GM12878 (cell line): Measurements from ENCODE around the gene CCL14. TPM values are rescaled to one million over a fixed set of nuclear protein-coding genes. Genes with fewer than 3 reads are reported as not detected.
A peak's percentile ranks its signal among the peaks of the same experiment; 100 is the strongest.

ENCODE experiments used
- ATF7 ChIP-seq: fragments of 450-650 bp; IDR thresholded peaks from 2 replicates; pipeline ENCODE4 v1.6.1; 2016; ENCODE audit warnings: low read depth, mild to moderate bottlenecking
- BACH1 ChIP-seq: fragments of 450-650 bp; IDR thresholded peaks from 2 replicates; pipeline ENCODE4 v1.6.1; 2017; ENCODE audit warnings: mild to moderate bottlenecking, borderline replicate concordance
- BRCA1 ChIP-seq: IDR thresholded peaks from 2 replicates; pipeline ENCODE4 v1.6.1; 2011; ENCODE audit warnings: low read depth, low read length, improper control_type of control experiment
- DPF2 ChIP-seq: fragments of 450-650 bp; IDR thresholded peaks from 2 replicates; pipeline ENCODE4 v1.6.1; 2017; ENCODE audit warnings: mild to moderate bottlenecking
- EP300 ChIP-seq, 2 experiments: fragments of 150-350 bp in 1 of 2; IDR thresholded peaks; 2 replicates each; pipeline ENCODE4 v1.6.1; 2011 to 2012; ENCODE audit warnings: low read depth in 2 of 2, low read length in 2 of 2, borderline replicate concordance in 1 of 2, improper control_type of control experiment in 1 of 2, inconsistent platforms in 1 of 2; ENCODE audit not compliant: control insufficient read depth in 1 of 2
- IKZF2 ChIP-seq, 2 experiments: fragments of 450-650 bp; IDR thresholded peaks; 2 replicates each; pipeline ENCODE4 v1.6.1; 2017; ENCODE audit warnings: mild to moderate bottlenecking in 2 of 2, moderate library complexity in 2 of 2
- KDM1A ChIP-seq: fragments of 200-600 bp; sonication (generic); IDR thresholded peaks from 2 replicates; pipeline ENCODE4 v1.6.1; 2016; ENCODE audit warnings: borderline replicate concordance
- MEF2B ChIP-seq: fragments of 450-650 bp; IDR thresholded peaks from 2 replicates; pipeline ENCODE4 v1.6.1; 2018; ENCODE audit warnings: mild to moderate bottlenecking, moderate library complexity; ENCODE audit not compliant: partially characterized antibody, poor library complexity, severe bottlenecking
- MTA2 ChIP-seq: fragments of 450-650 bp; IDR thresholded peaks from 2 replicates; pipeline ENCODE4 v1.6.1; 2016; ENCODE audit warnings: low read depth, mild to moderate bottlenecking, moderate library complexity
- MTA3 ChIP-seq: IDR thresholded peaks from 2 replicates; pipeline ENCODE4 v1.6.1; 2012; ENCODE audit warnings: low read length, inconsistent platforms, borderline replicate concordance
- POLR2A ChIP-seq: IDR thresholded peaks from 2 replicates; pipeline ENCODE4 v1.6.1; 2011; ENCODE audit warnings: low read depth, mild to moderate bottlenecking, low read length
- POLR2AphosphoS2 ChIP-seq: IDR thresholded peaks from 2 replicates; pipeline ENCODE4 v1.6.1; 2011; ENCODE audit warnings: low read depth, mild to moderate bottlenecking, low read length, improper control_type of control experiment, moderate library complexity
- POLR2AphosphoS5 ChIP-seq: IDR thresholded peaks from 2 replicates; pipeline ENCODE4 v1.6.1; 2011; ENCODE audit warnings: mild to moderate bottlenecking, low read length, inconsistent platforms
- RAD21 ChIP-seq: IDR thresholded peaks from 2 replicates; pipeline ENCODE4 v1.6.1; 2011; ENCODE audit warnings: mild to moderate bottlenecking, low read depth, low read length, moderate library complexity; ENCODE audit not compliant: insufficient read depth
- RFX5 ChIP-seq: IDR thresholded peaks from 2 replicates; pipeline ENCODE4 v1.6.1; 2011; ENCODE audit warnings: low read depth, low read length, improper control_type of control experiment
- SMC3 ChIP-seq: IDR thresholded peaks from 2 replicates; pipeline ENCODE4 v1.6.1; 2011; ENCODE audit warnings: low read length, improper control_type of control experiment, borderline replicate concordance
- SPI1 ChIP-seq: IDR thresholded peaks from 2 replicates; pipeline ENCODE4 v1.6.1; 2011; ENCODE audit warnings: low read depth, mild to moderate bottlenecking, low read length, moderate library complexity, borderline replicate concordance; ENCODE audit not compliant: insufficient read depth
- SUZ12 ChIP-seq: fragments of 200-600 bp; sonication (generic); IDR thresholded peaks from one replicate; pipeline ENCODE4 v1.6.1; 2018; ENCODE audit warnings: antibody characterized with exemption, mild to moderate bottlenecking; ENCODE audit not compliant: unreplicated experiment
- YY1 ChIP-seq: IDR thresholded peaks from 2 replicates; pipeline ENCODE4 v1.6.1; 2011; ENCODE audit warnings: low read depth, mild to moderate bottlenecking, low read length
- polyA plus RNA-seq, 11 experiments: library from polyadenylated mRNA; depleted of rRNA in 4 of 11; unstranded in 6 of 11; stranded (reverse) in 5 of 11; fragments of >200 nt; fragmentation: Nextera tagmentation in 4 of 11; fragmentation: Illumina TruSeq in 1 of 11; extraction: Ambion mirVana in 4 of 11; extraction: Trizol in 1 of 11; gene quantifications; 1 replicate in 1 of 11; 2 replicates in 10 of 11; pipeline versions ENCODE4 v1.2.1 to v1.2.3, GENCODE V29; 2011 to 2016; ENCODE audit warnings: inconsistent platforms in 2 of 11, missing spikeins in 2 of 11, low read depth in 1 of 11
- total RNA-seq, 4 experiments: library from RNA; depleted of rRNA in 3 of 4; stranded (reverse); fragments of >200 nt in 3 of 4; fragmentation: Illumina TruSeq in 1 of 4; extraction: Trizol in 1 of 4; gene quantifications; 2 replicates each; pipeline versions ENCODE4 v1.2.1 to v1.2.3, GENCODE V29; 2013 to 2021
- TF ChIP-seq, protein P1 (sequence below): IDR thresholded peaks from 2 replicates; pipeline ENCODE4 v1.6.1; 2012; ENCODE audit warnings: mild to moderate bottlenecking, low read depth, low read length
- TF ChIP-seq, protein P2 (sequence below): fragments of 450-650 bp; IDR thresholded peaks from 2 replicates; pipeline ENCODE4 v1.6.1; 2017; ENCODE audit warnings: mild to moderate bottlenecking
- TF ChIP-seq, protein P3 (sequence below): IDR thresholded peaks from 2 replicates; pipeline ENCODE4 v1.6.1; 2011; ENCODE audit warnings: low read depth, low read length, improper control_type of control experiment, borderline replicate concordance
- TF ChIP-seq, protein P4 (sequence below): fragments of 450-650 bp; formaldehyde crosslinking; IDR thresholded peaks from 2 replicates; pipeline ENCODE4 v1.4.0; 2022; ENCODE audit warnings: mild to moderate bottlenecking, moderate library complexity

CCL14 gene
- total and polyA plus RNA-seq, 10 of the 15 experiments (the other 5 are each of a cell fraction or from before 2014, with no cell fraction given) = not detected

DNA sequence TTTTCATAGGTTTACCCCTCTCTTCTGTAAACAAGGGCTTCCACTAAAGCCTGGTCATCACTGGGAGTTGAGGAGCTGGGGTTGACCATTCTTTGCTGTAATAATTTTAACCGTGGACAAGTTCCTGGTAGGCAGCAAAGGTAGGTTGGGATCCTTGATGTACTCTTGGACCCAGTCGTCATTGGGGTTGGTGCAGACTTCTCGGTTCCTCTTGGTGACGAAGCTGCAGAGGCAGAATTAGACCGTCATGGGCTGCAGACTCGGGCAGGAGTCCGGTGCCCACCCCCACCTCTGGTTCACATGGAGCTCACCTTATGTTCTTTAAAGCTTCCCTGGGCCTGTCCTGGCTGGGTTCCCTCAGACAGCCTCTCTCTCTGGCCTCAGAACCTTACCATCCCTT is 9.0 kb downstream of the CCL14 start (continued):
- TF ChIP-seq, protein P1, sequence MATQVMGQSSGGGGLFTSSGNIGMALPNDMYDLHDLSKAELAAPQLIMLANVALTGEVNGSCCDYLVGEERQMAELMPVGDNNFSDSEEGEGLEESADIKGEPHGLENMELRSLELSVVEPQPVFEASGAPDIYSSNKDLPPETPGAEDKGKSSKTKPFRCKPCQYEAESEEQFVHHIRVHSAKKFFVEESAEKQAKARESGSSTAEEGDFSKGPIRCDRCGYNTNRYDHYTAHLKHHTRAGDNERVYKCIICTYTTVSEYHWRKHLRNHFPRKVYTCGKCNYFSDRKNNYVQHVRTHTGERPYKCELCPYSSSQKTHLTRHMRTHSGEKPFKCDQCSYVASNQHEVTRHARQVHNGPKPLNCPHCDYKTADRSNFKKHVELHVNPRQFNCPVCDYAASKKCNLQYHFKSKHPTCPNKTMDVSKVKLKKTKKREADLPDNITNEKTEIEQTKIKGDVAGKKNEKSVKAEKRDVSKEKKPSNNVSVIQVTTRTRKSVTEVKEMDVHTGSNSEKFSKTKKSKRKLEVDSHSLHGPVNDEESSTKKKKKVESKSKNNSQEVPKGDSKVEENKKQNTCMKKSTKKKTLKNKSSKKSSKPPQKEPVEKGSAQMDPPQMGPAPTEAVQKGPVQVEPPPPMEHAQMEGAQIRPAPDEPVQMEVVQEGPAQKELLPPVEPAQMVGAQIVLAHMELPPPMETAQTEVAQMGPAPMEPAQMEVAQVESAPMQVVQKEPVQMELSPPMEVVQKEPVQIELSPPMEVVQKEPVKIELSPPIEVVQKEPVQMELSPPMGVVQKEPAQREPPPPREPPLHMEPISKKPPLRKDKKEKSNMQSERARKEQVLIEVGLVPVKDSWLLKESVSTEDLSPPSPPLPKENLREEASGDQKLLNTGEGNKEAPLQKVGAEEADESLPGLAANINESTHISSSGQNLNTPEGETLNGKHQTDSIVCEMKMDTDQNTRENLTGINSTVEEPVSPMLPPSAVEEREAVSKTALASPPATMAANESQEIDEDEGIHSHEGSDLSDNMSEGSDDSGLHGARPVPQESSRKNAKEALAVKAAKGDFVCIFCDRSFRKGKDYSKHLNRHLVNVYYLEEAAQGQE = no peak
- no peak for TF ChIP-seq BACH1
- TF ChIP-seq, protein P2, sequence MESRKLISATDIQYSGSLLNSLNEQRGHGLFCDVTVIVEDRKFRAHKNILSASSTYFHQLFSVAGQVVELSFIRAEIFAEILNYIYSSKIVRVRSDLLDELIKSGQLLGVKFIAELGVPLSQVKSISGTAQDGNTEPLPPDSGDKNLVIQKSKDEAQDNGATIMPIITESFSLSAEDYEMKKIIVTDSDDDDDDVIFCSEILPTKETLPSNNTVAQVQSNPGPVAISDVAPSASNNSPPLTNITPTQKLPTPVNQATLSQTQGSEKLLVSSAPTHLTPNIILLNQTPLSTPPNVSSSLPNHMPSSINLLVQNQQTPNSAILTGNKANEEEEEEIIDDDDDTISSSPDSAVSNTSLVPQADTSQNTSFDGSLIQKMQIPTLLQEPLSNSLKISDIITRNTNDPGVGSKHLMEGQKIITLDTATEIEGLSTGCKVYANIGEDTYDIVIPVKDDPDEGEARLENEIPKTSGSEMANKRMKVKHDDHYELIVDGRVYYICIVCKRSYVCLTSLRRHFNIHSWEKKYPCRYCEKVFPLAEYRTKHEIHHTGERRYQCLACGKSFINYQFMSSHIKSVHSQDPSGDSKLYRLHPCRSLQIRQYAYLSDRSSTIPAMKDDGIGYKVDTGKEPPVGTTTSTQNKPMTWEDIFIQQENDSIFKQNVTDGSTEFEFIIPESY = no peak
- peak; percentile 50 for TF ChIP-seq MEF2B
- no peak for TF ChIP-seq KDM1A
- TF ChIP-seq SMC3 = no peak
- no peak for TF ChIP-seq POLR2AphosphoS5
- TF ChIP-seq, protein P3, sequence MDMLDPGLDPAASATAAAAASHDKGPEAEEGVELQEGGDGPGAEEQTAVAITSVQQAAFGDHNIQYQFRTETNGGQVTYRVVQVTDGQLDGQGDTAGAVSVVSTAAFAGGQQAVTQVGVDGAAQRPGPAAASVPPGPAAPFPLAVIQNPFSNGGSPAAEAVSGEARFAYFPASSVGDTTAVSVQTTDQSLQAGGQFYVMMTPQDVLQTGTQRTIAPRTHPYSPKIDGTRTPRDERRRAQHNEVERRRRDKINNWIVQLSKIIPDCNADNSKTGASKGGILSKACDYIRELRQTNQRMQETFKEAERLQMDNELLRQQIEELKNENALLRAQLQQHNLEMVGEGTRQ = no peak
- peak; percentile 47; the same call in 1 of the 2 replicates for TF ChIP-seq ATF7
- peak; percentile 71 to 73 for TF ChIP-seq IKZF2 (IDR thresholded peaks at IDR 0.05)
- TF ChIP-seq MTA2 = peak; percentile 68; the same call in 1 of the 2 replicates
- peak; percentile 63; the same call in 1 of the 2 replicates for TF ChIP-seq DPF2
- TF ChIP-seq POLR2AphosphoS2 = no peak
- no peak for TF ChIP-seq SUZ12
- TF ChIP-seq RFX5 = no peak
- peak in 1 of 2 experiments; percentile 62; a peak in 1 of 4 replicates for TF ChIP-seq EP300 (IDR thresholded peaks at IDR 0.05; ENCODE audit: borderline replicate concordance in 1 of 2, control insufficient read depth in 1 of 2, low read depth in 2 of 2, low read length in 2 of 2)
- TF ChIP-seq YY1 = no peak
- TF ChIP-seq, protein P4, sequence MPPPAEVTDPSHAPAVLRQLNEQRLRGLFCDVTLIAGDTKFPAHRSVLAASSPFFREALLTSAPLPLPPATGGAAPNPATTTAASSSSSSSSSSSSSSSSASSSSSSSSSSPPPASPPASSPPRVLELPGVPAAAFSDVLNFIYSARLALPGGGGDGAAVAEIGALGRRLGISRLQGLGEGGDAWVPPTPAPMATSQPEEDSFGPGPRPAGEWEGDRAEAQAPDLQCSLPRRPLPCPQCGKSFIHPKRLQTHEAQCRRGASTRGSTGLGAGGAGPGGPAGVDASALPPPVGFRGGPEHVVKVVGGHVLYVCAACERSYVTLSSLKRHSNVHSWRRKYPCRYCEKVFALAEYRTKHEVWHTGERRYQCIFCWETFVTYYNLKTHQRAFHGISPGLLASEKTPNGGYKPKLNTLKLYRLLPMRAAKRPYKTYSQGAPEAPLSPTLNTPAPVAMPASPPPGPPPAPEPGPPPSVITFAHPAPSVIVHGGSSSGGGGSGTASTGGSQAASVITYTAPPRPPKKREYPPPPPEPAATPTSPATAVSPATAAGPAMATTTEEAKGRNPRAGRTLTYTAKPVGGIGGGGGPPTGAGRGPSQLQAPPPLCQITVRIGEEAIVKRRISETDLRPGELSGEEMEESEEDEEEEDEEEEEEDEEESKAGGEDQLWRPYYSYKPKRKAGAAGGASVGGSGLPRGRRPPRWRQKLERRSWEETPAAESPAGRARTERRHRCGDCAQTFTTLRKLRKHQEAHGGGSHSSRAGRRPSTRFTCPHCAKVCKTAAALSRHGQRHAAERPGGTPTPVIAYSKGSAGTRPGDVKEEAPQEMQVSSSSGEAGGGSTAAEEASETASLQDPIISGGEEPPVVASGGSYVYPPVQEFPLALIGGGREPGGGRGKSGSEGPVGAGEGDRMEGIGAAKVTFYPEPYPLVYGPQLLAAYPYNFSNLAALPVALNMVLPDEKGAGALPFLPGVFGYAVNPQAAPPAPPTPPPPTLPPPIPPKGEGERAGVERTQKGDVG = no peak
- no peak for TF ChIP-seq MTA3
- TF ChIP-seq POLR2A = no peak
- peak; percentile 88 for TF ChIP-seq SPI1
- TF ChIP-seq BRCA1 = no peak
- TF ChIP-seq RAD21 = no peak
